Thoracic aorta (tissue), 2 donors: Measurements from ENCODE around the gene A4GNT. TPM values are rescaled to one million over a fixed set of nuclear protein-coding genes. Genes with fewer than 3 reads are reported as not detected.
"Not testable (repeated sequence)": the region's sequence is repeated elsewhere in the genome, so short reads cannot be mapped to it uniquely, and the experiment has no call there.

Source experiments
- ATAC-seq: fragments of 150-250 bp; one replicate; pipeline ENCODE4 v1.8.0; 2017; ENCODE audit warnings: low read depth; ENCODE audit not compliant: insufficient number of reproducible peaks, low FRiP score
- DNase-seq: peaks from one replicate; pipeline ENCODE4 v3.0.0-alpha.2; 2020; ENCODE audit warnings: low spot score
- H3K27ac ChIP-seq, 2 donors: fragments of 200-600 bp; sonication (generic); 1 replicate in 1 of 2; 2 replicates in 1 of 2; pipeline ENCODE4 v1.5.1; 2016; ENCODE audit warnings: mild to moderate bottlenecking in 2 of 2, moderate library complexity in 2 of 2
- H3K27me3 ChIP-seq: fragments of 200-600 bp; sonication (generic); replicated peaks from 2 replicates; pipeline ENCODE4 v1.6.0; 2016; ENCODE audit warnings: mild to moderate bottlenecking; ENCODE audit not compliant: insufficient read depth
- H3K36me3 ChIP-seq: fragments of 200-600 bp; sonication (generic); one replicate; pipeline ENCODE4 v1.5.1; 2016
- H3K4me1 ChIP-seq, 2 donors: fragments of 200-600 bp; sonication (generic); 1 replicate in 1 of 2; 2 replicates in 1 of 2; pipeline versions ENCODE4 v1.5.1 to v1.6.0; 2016; ENCODE audit warnings: low read depth in 2 of 2, mild to moderate bottlenecking in 1 of 2; ENCODE audit not compliant: control insufficient read depth in 1 of 2
- H3K4me3 ChIP-seq: fragments of 200-600 bp; sonication (generic); 2 replicates; pipeline ENCODE4 v1.5.1; 2016; ENCODE audit warnings: mild to moderate bottlenecking
- H3K9me3 ChIP-seq: fragments of 200-600 bp; sonication (generic); 2 replicates; pipeline ENCODE4 v1.5.1; 2016
- total RNA-seq, 2 donors: library from RNA; depleted of rRNA; stranded (reverse); fragments of >200 nt; gene quantifications; one replicate each; pipeline versions ENCODE4 v1.1.0 to v1.2.3, GENCODE V29; 2016
- TF ChIP-seq, protein P1 (sequence below): fragments of 200-600 bp; sonication (generic); IDR thresholded peaks from one replicate; pipeline ENCODE4 v1.5.1; 2019; ENCODE audit warnings: antibody characterized with exemption

The A4GNT gene
- total RNA-seq, 2 donors from 2014 or later: not detected

DNA sequence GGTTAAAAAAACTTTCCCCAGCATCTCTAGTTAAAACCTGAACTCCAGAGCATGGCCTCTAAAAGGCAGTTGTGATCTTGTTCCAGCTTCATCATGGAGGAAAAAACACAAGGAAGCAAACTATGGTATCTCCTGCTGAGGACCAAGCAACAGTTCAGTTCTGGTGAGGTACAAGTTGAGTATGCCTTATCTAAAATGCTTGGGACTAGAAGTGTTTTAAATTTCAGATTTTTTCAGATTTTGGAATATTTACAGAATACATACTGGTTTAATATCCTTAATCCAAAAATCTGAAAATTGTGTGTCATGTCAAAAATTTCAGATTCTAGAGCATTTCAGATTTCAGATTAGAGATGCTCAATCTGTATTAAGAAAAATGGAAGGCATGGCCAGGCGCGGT lies 32.9 kb upstream of the A4GNT start:
- Histone ChIP-seq H3K27me3 (no peaks in the 10 kb centered on the region), H3K27ac (no peak overlapping the region), H3K4me1 (no peaks in the 10 kb centered on the region), H3K36me3 (peaks cover 48% of the 10 kb centered on the region), H3K9me3 (no peaks in the 10 kb centered on the region), H3K4me3 (no peak overlapping the region)
- TF ChIP-seq, protein P1, sequence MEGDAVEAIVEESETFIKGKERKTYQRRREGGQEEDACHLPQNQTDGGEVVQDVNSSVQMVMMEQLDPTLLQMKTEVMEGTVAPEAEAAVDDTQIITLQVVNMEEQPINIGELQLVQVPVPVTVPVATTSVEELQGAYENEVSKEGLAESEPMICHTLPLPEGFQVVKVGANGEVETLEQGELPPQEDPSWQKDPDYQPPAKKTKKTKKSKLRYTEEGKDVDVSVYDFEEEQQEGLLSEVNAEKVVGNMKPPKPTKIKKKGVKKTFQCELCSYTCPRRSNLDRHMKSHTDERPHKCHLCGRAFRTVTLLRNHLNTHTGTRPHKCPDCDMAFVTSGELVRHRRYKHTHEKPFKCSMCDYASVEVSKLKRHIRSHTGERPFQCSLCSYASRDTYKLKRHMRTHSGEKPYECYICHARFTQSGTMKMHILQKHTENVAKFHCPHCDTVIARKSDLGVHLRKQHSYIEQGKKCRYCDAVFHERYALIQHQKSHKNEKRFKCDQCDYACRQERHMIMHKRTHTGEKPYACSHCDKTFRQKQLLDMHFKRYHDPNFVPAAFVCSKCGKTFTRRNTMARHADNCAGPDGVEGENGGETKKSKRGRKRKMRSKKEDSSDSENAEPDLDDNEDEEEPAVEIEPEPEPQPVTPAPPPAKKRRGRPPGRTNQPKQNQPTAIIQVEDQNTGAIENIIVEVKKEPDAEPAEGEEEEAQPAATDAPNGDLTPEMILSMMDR: no peak
- no peak for DNase-seq
- ATAC-seq: no peak

DNA sequence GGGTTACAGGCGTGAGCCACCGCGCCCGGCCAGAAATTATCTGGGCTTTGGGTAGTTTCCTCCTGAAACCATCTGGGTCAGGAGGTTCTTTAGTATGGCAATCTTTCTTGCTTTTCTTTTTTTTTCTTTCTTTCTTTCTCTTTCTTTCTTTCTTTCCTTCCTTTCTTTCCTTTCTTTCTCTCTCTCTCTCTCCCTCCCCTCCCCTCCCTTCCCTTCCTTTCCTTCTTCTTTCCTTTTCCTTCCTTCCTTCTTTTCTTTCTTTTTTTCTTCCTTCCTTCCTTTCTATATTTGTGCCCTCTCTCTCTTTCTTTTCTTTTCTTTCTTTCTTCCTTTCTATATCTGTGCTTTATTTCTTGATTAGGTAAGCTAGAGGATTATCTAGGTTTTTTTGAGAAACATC lies 25.6 kb upstream of the A4GNT start:
- Histone ChIP-seq H3K36me3 (peaks cover 9% of the 10 kb centered on the region), H3K9me3 (peaks cover 4% of the 10 kb centered on the region), H3K4me1 (no peaks in the 10 kb centered on the region), H3K27me3 (no peaks in the 10 kb centered on the region), H3K4me3 (no peak overlapping the region), H3K27ac (no peak overlapping the region)
- ATAC-seq (no peak), DNase-seq (no peak)
- TF ChIP-seq, protein P1: no peak

- Histone ChIP-seq H3K4me3 (no peak overlapping the region), H3K4me1 (no peaks in the 10 kb centered on the region), H3K36me3 (no peaks in the 10 kb centered on the region), H3K27ac (no peak overlapping the region), H3K9me3 (peaks cover 4% of the 10 kb centered on the region), H3K27me3 (no peaks in the 10 kb centered on the region)
- TF ChIP-seq, protein P1: no peak
- no peak for ATAC-seq
- DNase-seq: no peak
Measured at GRCh38 chr3:138154534-138154933, 22.3 kb upstream of the A4GNT start.

DNA sequence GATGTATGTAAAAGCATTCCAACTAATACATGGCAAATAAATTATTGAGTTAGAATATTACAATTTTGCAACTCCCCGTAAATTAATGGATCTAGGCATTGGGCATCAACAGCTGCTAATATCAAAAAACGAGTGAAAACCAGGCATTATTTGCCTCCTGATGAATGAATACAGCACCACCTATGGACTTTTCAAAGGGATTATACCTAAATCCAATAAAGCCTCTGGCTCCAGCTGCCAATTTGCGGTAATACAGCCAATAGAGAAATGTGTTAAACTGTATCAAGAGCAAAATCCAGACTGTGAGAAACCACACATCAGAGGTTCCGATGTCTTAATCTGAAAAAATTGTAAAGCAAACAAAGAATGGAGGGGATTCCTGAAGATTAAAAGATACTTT lies 16.3 kb upstream of the A4GNT start:
- no peaks in the 10 kb centered on the region for H3K4me1 ChIP-seq
- no peak for DNase-seq
- H3K27ac ChIP-seq: no peak overlapping the region
- TF ChIP-seq, protein P1: no peak
- H3K36me3 ChIP-seq: no peaks in the 10 kb centered on the region
- no peaks in the 10 kb centered on the region for H3K9me3 ChIP-seq
- no peak for ATAC-seq
- H3K4me3 ChIP-seq: no peak overlapping the region
- no peaks in the 10 kb centered on the region for H3K27me3 ChIP-seq

- ATAC-seq, H3K27me3 ChIP-seq, H3K4me3 ChIP-seq, H3K9me3 ChIP-seq, H3K4me1 ChIP-seq, H3K36me3 ChIP-seq, H3K27ac ChIP-seq, DNase-seq: not testable (repeated sequence)
Measured at GRCh38 chr3:138142181-138142580, 10.0 kb upstream of the A4GNT start.

- Histone ChIP-seq H3K9me3 (no peaks in the 10 kb centered on the region), H3K36me3 (no peaks in the 10 kb centered on the region), H3K27ac (no peak overlapping the region), H3K27me3 (no peaks in the 10 kb centered on the region), H3K4me3 (no peak overlapping the region), H3K4me1 (peaks cover 0 to 3% of the 10 kb centered on the region in 2 donors)
- DNase-seq: no peak
- TF ChIP-seq, protein P1: no peak
- no peak for ATAC-seq
Measured at GRCh38 chr3:138140940-138141339, 8.8 kb upstream of the A4GNT start.
